T-cell (primary cell): ENCODE data around the gene NR5A2. TPM values are rescaled to one million over a fixed set of nuclear protein-coding genes. Genes with fewer than 3 reads are reported as not detected.
A peak's percentile ranks its signal among the peaks of the same experiment; 100 is the strongest.

ENCODE experiments used
- ATAC-seq, 4 experiments: fragments of 200-7000 bp in 3 of 4; fragments of 150-1000 bp in 1 of 4; cut with Tn5 transposase; replicated peaks in 1 of 4; 1 replicate in 3 of 4; 2 replicates in 1 of 4; pipeline ENCODE4 v1.10.0; 2021; ENCODE audit warnings: moderate library complexity in 3 of 4, mild to moderate bottlenecking in 2 of 4, moderate number of reproducible peaks in 1 of 4
- CTCF ChIA-PET, 2 donors: fragments of 300-600 bp; sonication (Branson Sonifier 250); formaldehyde crosslinking; loops; one replicate each; lab custom pipeline; 2022; ENCODE audit warnings: antibody characterized with exemption in 2 of 2; lab: Charles Lee
- POLR2A ChIA-PET, 2 donors: fragments of 300-600 bp; sonication (Branson Sonifier 250); formaldehyde crosslinking; loops; one replicate each; lab custom pipeline; 2022; ENCODE audit warnings: antibody characterized with exemption in 2 of 2; lab: Charles Lee
- DNase-seq, 35 experiments: peaks; one replicate each; pipeline versions ENCODE4 v3.0.0 to v3.0.0-alpha.2; 2013 to 2023
- H3K27ac ChIP-seq: one replicate; pipeline ENCODE4 v1.5.1; 2013; ENCODE audit warnings: low read length
- H3K27me3 ChIP-seq, 2 experiments: replicated peaks in 1 of 2; 1 replicate in 1 of 2; 2 replicates in 1 of 2; pipeline versions ENCODE4 v1.6.1 to v1.7.0; 2013; ENCODE audit warnings: low read length in 1 of 2, mixed read lengths in 1 of 2; ENCODE audit not compliant: control insufficient read depth in 2 of 2, insufficient read depth in 2 of 2; ENCODE audit errors: extremely low read depth in 1 of 2
- H3K36me3 ChIP-seq, 2 donors: 1 replicate in 1 of 2; 2 replicates in 1 of 2; pipeline versions ENCODE4 v1.6.1 to v1.7.0; 2013; ENCODE audit warnings: low read length in 1 of 2; ENCODE audit not compliant: control insufficient read depth in 2 of 2, insufficient read depth in 1 of 2; ENCODE audit errors: extremely low read depth in 1 of 2
- H3K4me1 ChIP-seq, 2 experiments: 1 replicate in 1 of 2; 2 replicates in 1 of 2; pipeline versions ENCODE4 v1.6.1 to v1.7.0; 2013; ENCODE audit warnings: low read length in 2 of 2, mixed read lengths in 1 of 2; ENCODE audit not compliant: insufficient read depth in 2 of 2, control insufficient read depth in 1 of 2; ENCODE audit errors: extremely low read depth in 1 of 2
- H3K4me3 ChIP-seq, 2 donors: 1 replicate in 1 of 2; 2 replicates in 1 of 2; pipeline versions ENCODE4 v1.5.1 to v1.7.0; 2013; ENCODE audit warnings: mild to moderate bottlenecking in 2 of 2, low read length in 1 of 2, moderate library complexity in 1 of 2; ENCODE audit not compliant: control insufficient read depth in 1 of 2; ENCODE audit errors: extremely low read depth in 1 of 2
- H3K9me3 ChIP-seq: 2 replicates; pipeline ENCODE4 v1.7.0; 2013
- H3K27ac Mint-ChIP-seq, 2 donors: one replicate each; pipeline ENCODE4 v1.8.0; 2020 to 2021; ENCODE audit warnings: mild to moderate bottlenecking in 2 of 2, mixed read lengths in 2 of 2
- H3K27me3 Mint-ChIP-seq, 2 donors: one replicate each; pipeline ENCODE4 v1.8.0; 2021 to 2022; ENCODE audit warnings: mixed read lengths in 2 of 2
- H3K36me3 Mint-ChIP-seq: one replicate; pipeline ENCODE4 v1.8.0; 2021; ENCODE audit warnings: mixed read lengths
- H3K4me1 Mint-ChIP-seq, 3 donors: one replicate each; pipeline ENCODE4 v1.8.0; 2020 to 2022; ENCODE audit warnings: mixed read lengths in 3 of 3, mild to moderate bottlenecking in 1 of 3
- H3K4me3 Mint-ChIP-seq, 3 donors: one replicate each; pipeline ENCODE4 v1.8.0; 2020 to 2022; ENCODE audit warnings: mild to moderate bottlenecking in 3 of 3, mixed read lengths in 3 of 3, moderate library complexity in 3 of 3
- H3K9me3 Mint-ChIP-seq, 3 donors: one replicate each; pipeline ENCODE4 v1.8.0; 2020 to 2022; ENCODE audit warnings: mixed read lengths in 3 of 3
- WGBS: methylation state at CpG from one replicate; pipeline ENCODE4 v1.1.5; 2013; ENCODE audit warnings: missing lambda C conversion rate; ENCODE audit not compliant: insufficient coverage; 5-methylcytosine and 5-hydroxymethylcytosine counted together
- total RNA-seq, 35 experiments: library from RNA in 6 of 35; stranded (reverse) in 6 of 35; fragments of 120-200 nt in 1 of 35; gene quantifications; one replicate each; pipeline versions ENCODE4 v1.2.1 to v1.2.4 and lab custom pipeline; 2013 to 2026

NR5A2 gene
- total RNA-seq, 5 donors from 2014 or later (not counting 1 experiment from before 2014, with no cell fraction given) = 0.15 to 0.19 TPM; not detected in 3

DNA sequence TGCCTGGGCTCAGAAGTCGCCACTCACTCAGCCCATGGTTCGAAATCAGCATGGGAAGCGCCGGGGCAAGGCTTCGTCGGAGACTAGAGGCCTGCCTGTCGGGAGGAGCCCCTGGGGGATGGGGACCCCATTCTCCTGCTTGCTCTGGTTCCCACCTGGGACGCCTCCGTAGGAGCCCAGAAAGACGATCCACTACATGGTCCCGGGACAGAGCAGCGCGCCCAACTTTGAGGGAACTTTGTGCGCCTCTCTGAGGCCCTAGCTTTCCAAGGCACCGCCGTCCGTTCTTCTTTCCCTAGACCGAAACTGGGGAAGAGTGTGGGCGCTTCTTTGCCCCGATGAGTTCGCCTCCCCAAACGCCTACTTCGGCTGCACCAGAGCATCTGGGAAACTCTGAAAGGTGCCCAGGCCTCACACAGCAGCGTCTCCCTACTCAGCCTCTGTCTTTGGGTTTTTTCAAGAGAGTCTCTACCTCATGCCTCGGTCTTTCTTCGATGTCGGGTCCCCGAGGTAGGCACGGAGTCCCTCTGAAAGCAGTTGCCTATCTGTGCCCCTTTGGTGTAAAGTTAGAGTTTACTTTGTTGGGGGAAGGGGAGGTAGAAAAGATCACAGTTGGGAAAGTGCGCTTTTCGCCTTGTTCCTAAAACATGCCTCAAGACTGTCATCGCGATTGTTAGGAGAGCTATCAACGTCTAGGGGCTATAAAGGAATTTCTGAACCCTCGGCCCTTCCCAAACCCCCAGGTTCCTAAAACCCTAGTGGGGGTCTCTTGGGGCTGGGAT, 14.0 kb downstream of the NR5A2 start:
- peaks cover 30 to 52% (median 37%) of the 10 kb centered on the region in 3 donors for H3K4me1 Mint-ChIP-seq
- Histone ChIP-seq H3K36me3 (no peaks in the 10 kb centered on the region), H3K4me1 (peaks cover 14 to 37% of the 10 kb centered on the region in 2 experiments), H3K9me3 (no peaks in the 10 kb centered on the region), H3K27me3 (peaks cover 40 to 60% of the 10 kb centered on the region in 2 experiments), H3K4me3 (peak overlapping the region in 1 of 2 donors; percentile 40), H3K27ac (no peak overlapping the region)
- no peaks in the 10 kb centered on the region for H3K36me3 Mint-ChIP-seq
- H3K9me3 Mint-ChIP-seq = no peaks in the 10 kb centered on the region
- ChIA-PET CTCF (no interaction called here), POLR2A (no interaction called here)
- DNase-seq = no peak
- H3K27me3 Mint-ChIP-seq = peaks cover 61 to 68% of the 10 kb centered on the region in 2 donors
- WGBS = 24% methylated on average over 29 of the region's 35 CpGs
- no peak for ATAC-seq
- H3K4me3 Mint-ChIP-seq = peak overlapping the region in 1 of 3 donors; percentile 80
- no peak overlapping the region for H3K27ac Mint-ChIP-seq

DNA sequence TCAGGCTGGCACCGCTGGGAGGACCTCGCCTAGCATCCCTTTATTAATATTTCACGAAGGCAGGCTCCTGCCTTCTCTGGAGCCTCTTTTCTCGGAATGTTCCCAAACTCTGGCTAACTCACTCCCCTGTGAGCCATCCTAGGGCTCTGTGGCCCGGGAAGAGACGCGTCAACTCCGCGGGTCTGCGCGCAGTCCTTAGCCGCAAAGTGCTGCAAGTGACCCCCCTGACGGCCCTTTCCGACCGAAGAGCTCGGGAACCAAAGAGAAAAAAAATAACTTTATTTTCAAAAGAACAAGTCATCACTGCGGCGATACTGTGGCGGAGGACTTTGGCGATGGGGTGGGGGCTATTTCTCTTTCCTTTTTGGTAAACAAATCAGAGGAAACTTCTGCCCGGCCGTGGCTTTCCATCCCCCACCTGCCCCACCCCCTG, 14.6 kb downstream of the NR5A2 start:
- Histone ChIP-seq H3K4me1 (peaks cover 14 to 37% of the 10 kb centered on the region in 2 experiments), H3K36me3 (no peaks in the 10 kb centered on the region), H3K27me3 (peaks cover 35 to 54% of the 10 kb centered on the region in 2 experiments), H3K9me3 (no peaks in the 10 kb centered on the region), H3K27ac (no peak overlapping the region), H3K4me3 (peak overlapping the region in 1 of 2 donors; percentile 67)
- no peak for DNase-seq
- no peak overlapping the region for H3K27ac Mint-ChIP-seq
- no peaks in the 10 kb centered on the region for H3K9me3 Mint-ChIP-seq
- peaks cover 62 to 63% of the 10 kb centered on the region in 2 donors for H3K27me3 Mint-ChIP-seq
- ChIA-PET CTCF (no interaction called here), POLR2A (no interaction called here)
- ATAC-seq = no peak
- H3K4me3 Mint-ChIP-seq = peak overlapping the region in 2 of 3 donors; percentile 17 to 80
- H3K4me1 Mint-ChIP-seq = peaks cover 29 to 50% (median 37%) of the 10 kb centered on the region in 3 donors
- 21% methylated on average over 2 of the region's 22 CpGs for WGBS
- no peaks in the 10 kb centered on the region for H3K36me3 Mint-ChIP-seq

DNA sequence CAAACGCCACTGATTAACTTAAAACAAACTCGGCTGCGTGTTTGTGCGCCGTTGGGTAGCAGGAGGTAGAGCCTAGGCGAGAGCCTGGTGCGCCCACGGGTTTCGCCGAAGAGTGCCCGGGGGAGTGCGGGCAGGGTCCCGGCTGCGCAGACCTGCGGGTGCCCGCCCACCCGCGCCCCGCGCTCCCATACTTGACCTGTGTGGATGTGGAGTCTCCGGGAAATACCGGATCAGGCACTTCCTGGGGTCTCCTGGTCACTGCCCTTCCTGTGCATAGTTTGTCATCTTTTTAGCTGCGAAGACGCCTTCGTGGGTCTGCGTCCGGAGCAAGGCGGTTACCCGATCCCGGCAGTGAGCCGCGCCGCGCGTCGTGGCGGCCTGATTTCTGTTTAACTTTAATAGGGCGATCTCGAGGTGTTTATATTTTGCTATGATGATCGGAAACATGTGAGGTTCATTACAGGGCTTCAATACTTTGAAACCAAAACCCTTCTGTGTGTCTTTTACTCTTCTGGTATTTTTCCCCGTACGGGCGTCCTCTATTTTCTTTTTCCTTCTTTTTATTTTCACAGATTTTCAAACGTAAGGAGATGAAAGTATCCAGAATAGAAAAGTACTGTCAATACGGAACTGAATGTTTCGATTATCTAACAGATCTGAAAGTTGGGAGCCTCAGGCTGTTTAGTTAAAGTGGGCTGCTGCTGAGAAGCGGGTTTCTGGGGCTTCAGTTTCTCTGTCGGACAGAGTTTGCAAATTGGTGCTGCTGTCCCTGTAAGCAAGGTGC, 15.2 kb downstream of the NR5A2 start:
- Histone ChIP-seq H3K27me3 (peaks cover 30 to 51% of the 10 kb centered on the region in 2 experiments), H3K9me3 (no peaks in the 10 kb centered on the region), H3K36me3 (no peaks in the 10 kb centered on the region), H3K4me3 (peak overlapping the region in 1 of 2 donors; percentile 67), H3K27ac (no peak overlapping the region), H3K4me1 (peaks cover 14 to 37% of the 10 kb centered on the region in 2 experiments)
- H3K4me1 Mint-ChIP-seq = peaks cover 29 to 45% (median 32%) of the 10 kb centered on the region in 3 donors
- 5% methylated on average over 29 of the region's 48 CpGs for WGBS
- H3K9me3 Mint-ChIP-seq = no peaks in the 10 kb centered on the region
- peaks cover 57 to 62% of the 10 kb centered on the region in 2 donors for H3K27me3 Mint-ChIP-seq
- ATAC-seq (no peak), DNase-seq (no peak)
- ChIA-PET CTCF (no interaction called here), POLR2A (interaction anchor here in 1 of 2 donors (0.6 kb wide), 1 partner anchor 620 kb away, joined by 3 read pairs; no protein-coding TSS in a partner anchor)
- no peak overlapping the region for H3K27ac Mint-ChIP-seq
- H3K36me3 Mint-ChIP-seq = no peaks in the 10 kb centered on the region
- peak overlapping the region; percentile 52 to 80 (median 64) for H3K4me3 Mint-ChIP-seq

DNA sequence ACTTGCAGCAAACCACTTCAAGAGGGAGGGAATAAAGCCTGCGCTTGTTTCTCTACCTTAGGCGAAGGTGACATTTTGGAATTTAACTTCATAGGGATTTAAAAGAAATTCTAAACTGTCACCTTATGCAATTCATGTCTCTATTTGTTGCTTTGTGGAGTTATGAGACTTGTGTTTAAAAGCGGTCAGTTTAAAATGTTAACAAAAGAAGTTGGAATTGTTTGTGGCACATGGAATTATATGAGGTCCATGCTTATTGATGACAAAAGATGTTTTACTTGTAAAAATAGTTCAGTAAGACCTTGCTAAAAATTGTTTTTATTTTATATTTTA, 15.8 kb downstream of the NR5A2 start:
- no peak overlapping the region for H3K27ac ChIP-seq

GRCh38 chr1:200046115-200046514, 18.6 kb downstream of the NR5A2 start:
- no peak overlapping the region for H3K27ac Mint-ChIP-seq
- H3K4me3 Mint-ChIP-seq = no peak overlapping the region
- H3K36me3 ChIP-seq = no peaks in the 10 kb centered on the region
- no CpG with 5 or more reads among the region's 2 CpGs for WGBS
- no peak overlapping the region for H3K4me3 ChIP-seq
- H3K27me3 Mint-ChIP-seq = peaks cover 43 to 54% of the 10 kb centered on the region in 2 donors
- peaks cover 14 to 21% (median 18%) of the 10 kb centered on the region in 3 donors for H3K4me1 Mint-ChIP-seq
- H3K36me3 Mint-ChIP-seq = no peaks in the 10 kb centered on the region
- H3K27me3 ChIP-seq = peaks cover 19 to 25% of the 10 kb centered on the region in 2 experiments
- H3K9me3 Mint-ChIP-seq = no peaks in the 10 kb centered on the region
- H3K4me1 ChIP-seq = peaks cover 11 to 16% of the 10 kb centered on the region in 2 experiments
- CTCF ChIA-PET = no interaction called here
- H3K9me3 ChIP-seq = no peaks in the 10 kb centered on the region
- POLR2A ChIA-PET = no interaction called here
- DNase-seq (no peak), ATAC-seq (no peak)
- no peak overlapping the region for H3K27ac ChIP-seq

More for the DNA sequence above, 15.8 kb downstream of the NR5A2 start:
- no peaks in the 10 kb centered on the region for H3K9me3 Mint-ChIP-seq
- Histone ChIP-seq H3K9me3 (no peaks in the 10 kb centered on the region), H3K27me3 (peaks cover 30 to 46% of the 10 kb centered on the region in 2 experiments), H3K36me3 (no peaks in the 10 kb centered on the region), H3K4me3 (no peak overlapping the region), H3K4me1 (peaks cover 14 to 37% of the 10 kb centered on the region in 2 experiments)
- ChIA-PET POLR2A (interaction anchor here in 1 of 2 donors (0.6 kb wide), 1 partner anchor 619 kb away, joined by 3 read pairs; no protein-coding TSS in a partner anchor), CTCF (no interaction called here)
- no CpG with 5 or more reads among the region's 3 CpGs for WGBS
- no peak for DNase-seq
- no peak for ATAC-seq
- peaks cover 52 to 66% of the 10 kb centered on the region in 2 donors for H3K27me3 Mint-ChIP-seq
- H3K27ac Mint-ChIP-seq = no peak overlapping the region
- H3K4me1 Mint-ChIP-seq = peaks cover 26 to 40% (median 28%) of the 10 kb centered on the region in 3 donors
- H3K36me3 Mint-ChIP-seq = no peaks in the 10 kb centered on the region
- peak overlapping the region in 2 of 3 donors; percentile 64 to 80 for H3K4me3 Mint-ChIP-seq

DNA sequence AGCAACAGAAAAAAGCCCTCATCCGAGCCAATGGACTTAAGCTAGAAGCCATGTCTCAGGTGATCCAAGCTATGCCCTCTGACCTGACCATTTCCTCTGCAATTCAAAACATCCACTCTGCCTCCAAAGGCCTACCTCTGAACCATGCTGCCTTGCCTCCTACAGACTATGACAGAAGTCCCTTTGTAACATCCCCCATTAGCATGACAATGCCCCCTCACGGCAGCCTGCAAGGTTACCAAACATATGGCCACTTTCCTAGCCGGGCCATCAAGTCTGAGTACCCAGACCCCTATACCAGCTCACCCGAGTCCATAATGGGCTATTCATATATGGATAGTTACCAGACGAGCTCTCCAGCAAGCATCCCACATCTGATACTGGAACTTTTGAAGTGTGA, 20.7 kb downstream of the NR5A2 start:
- Histone ChIP-seq H3K27ac (no peak overlapping the region), H3K27me3 (peaks cover 0 to 12% of the 10 kb centered on the region in 2 experiments), H3K9me3 (no peaks in the 10 kb centered on the region), H3K4me3 (no peak overlapping the region), H3K4me1 (peaks cover 0 to 1% of the 10 kb centered on the region in 2 experiments), H3K36me3 (no peaks in the 10 kb centered on the region)
- Mint-ChIP-seq H3K27ac (no peak overlapping the region), H3K27me3 (peaks cover 29 to 41% of the 10 kb centered on the region in 2 donors), H3K4me3 (no peak overlapping the region), H3K9me3 (no peaks in the 10 kb centered on the region), H3K36me3 (no peaks in the 10 kb centered on the region), H3K4me1 (peaks cover under 1 to 4% (median 3%) of the 10 kb centered on the region in 3 donors)
- CTCF ChIA-PET = interaction anchor here in 1 of 2 donors (0.5 to 0.7 kb wide), 2 partner anchors 261 to 334 kb away, joined by 3 to 4 read pairs; no protein-coding TSS in a partner anchor
- POLR2A ChIA-PET = no interaction called here
- 74% methylated on average over 3 of the region's 5 CpGs for WGBS
- DNase-seq = no peak
- ATAC-seq = no peak
